Forelimb muscle (tissue), 1 donor: ENCODE data around the gene ANKRD49. TPM values are rescaled to one million over a fixed set of nuclear protein-coding genes. Genes with fewer than 3 reads are reported as not detected.

Source experiments
- DNase-seq: peaks from one replicate; pipeline ENCODE4 v3.0.0-alpha.2; 2013; ENCODE audit warnings: low read depth
- polyA plus RNA-seq: library from polyadenylated mRNA; unstranded; fragments of 120-200 nt; gene quantifications from one replicate; pipeline ENCODE4 v1.2.1, GENCODE V29; 2013; ENCODE audit not compliant: insufficient read length

Gene ANKRD49
- polyA plus RNA-seq, 1 donor, result 10.2 TPM

DNA sequence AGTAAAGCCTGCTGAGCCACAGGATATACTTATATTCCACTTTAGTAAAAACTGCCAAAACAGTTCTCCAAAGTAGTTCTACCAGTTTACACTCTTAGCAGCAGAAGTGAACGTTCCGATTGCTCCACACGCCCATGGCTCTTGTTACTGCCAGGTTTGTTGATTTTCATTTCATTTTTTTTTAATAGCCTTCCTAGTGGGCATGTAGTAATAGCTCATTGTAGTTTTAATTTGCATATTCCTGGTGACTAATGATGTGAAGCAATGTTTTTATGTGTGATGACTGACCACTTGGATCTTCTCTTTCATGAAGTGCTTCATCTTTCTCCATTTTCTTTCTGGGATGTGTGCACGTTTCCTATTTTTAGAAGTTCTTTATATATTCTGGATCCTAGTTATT, 13.7 kb downstream of the ANKRD49 start:
- no peak for DNase-seq

DNA sequence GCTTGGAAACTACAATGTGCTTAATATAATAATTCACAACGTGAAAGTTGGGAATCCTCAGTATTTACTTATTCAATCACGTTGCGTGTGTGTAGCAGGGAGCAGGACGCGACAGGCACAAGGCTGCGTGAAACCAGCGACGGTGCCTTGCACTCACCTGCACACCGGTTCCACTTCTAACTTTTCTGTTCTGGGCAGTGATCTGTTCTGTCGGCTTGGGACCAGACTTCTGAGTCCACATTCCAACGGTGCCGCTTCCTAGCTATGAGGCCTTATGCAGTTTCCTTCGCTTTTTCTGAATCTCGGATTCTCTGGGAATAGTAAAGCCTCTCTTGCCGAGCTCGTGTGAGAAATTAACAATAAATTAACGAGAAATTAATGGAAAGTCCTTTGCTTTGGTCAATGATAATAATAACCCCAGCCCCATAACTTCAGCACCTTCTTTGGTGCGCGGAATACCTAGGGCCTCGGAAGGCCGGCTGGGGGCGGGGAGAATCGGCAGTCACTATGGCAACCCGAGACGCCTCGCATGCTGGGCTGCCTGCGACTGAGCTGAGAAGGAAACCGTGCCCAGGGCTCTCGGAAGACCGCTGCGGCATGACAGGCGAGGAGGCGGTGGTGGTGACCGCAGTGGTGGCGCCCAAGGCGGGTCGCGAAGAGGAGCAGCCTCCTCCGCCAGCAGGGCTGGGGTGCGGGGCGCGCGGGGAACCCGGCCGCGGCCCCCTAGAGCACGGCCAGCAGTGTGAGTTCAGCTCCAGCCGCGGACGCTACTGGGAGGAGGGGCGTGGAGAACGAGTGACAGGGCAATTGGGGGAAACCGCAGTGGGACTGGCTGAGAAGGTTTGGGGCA, 18.4 kb downstream of the ANKRD49 start, which contains the start of gene C11orf97:
C11orf97 (plus strand) TSS at position 530 of the 850 bp plus-strand sequence; CDS start at position 598, 68 bp downstream.
- no peak for DNase-seq

DNA sequence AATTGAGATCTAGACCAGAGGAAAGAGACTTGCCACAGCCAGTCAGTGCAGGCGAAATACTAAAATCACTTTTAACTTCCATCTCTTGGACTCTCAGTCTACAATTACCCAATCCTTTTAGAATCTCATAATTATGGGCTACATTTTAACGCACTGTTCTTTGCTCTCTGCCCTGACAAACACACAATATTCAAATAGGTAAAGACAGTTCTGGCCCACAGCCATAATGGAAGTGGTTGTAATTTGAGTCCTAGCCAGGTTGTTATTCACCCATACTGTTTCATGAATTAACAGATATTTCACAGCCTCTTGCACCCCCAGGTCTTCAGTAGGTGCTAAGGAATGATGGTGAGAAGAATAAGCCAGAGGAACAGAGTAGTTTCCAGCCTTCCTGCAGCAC, 19.3 kb downstream of the ANKRD49 start:
- DNase-seq, result no peak

DNA sequence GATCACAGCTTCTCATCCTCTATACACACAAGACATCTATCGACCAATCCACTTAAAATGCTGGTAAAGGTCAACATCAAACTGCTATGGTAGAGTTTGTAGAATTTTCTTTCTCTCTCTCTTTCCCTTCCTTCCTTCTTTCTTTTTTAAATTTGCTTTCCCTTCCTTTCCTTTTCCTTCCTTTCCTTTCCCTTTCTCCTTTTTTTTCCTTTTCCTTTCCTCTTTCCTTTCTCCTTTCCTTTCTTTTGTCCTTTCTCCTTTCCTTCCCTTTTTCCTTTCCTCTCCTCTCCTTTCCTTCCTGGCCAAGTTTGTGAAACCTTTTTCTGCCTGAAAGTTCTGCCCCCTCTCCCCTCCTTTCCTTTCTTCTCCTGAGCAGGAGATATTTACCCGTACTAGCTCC, 21.6 kb downstream of the ANKRD49 start:
- no peak for DNase-seq

DNA sequence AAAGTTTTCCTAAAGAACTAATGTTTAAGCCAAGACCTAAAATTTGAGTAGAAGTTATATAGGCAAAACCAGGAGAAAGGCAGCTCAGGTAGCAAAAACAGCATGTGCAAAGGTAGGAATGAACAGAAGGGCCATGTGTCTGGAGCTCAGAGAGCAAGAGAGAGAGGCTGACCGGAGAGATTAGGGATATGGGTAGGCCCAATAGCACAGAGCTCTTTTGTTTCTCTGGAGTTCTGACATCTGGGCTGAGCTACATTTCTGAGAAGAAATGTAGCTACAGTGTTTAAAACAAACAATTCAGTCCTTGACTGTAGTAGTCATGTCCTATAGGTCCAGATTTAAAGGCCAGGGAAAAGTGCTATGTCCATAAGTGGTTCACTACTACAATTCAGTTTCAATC, 22.9 kb downstream of the ANKRD49 start:
- no peak for DNase-seq

DNA sequence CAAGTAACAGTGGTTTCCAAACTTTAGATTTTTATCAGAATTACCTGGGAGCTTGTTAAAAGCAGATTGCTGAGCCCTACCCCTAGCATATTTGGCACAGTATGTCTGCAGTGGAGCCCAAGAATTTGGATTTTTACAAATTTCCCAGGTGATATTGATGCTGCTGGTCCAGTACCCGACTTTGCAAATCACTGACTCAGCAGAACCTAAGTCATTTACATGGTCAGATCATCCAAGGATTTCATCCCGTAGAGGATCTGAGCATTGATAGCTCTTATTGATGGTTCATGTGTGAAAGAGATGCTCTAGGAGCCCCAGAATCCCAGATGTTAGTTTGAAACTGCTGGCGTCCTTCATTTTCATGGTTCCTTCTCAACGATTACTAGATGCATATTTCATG, 24.5 kb downstream of the ANKRD49 start:
- no peak for DNase-seq

DNA sequence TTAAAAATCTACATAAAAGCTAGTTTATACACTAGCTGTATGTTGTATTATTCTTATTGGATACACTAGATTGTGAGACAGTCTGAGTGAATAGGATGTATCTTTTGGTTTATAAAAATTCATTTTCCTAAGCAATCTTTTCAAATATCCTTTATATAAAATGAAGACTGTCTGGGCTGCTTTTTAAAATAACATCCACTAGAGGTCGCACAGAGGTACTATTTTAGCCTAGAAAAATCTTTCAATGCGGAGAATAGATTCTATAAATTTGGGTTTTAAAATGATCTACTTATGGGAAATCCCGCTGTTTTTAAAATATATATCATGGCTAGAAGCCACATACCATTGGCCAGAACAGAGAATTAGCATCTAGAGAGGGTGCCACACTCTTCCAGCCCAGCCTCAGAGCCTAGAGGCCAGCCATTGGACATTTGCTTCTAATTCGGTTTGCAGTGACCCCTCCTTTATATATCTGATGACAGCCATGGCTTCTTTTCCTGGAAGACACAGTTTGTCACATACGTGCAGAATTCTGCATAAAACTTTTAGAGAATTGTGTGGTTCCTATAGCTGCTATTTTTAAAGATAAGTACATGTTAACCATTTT, 25.8 kb downstream of the ANKRD49 start:
- no peak for DNase-seq

DNA sequence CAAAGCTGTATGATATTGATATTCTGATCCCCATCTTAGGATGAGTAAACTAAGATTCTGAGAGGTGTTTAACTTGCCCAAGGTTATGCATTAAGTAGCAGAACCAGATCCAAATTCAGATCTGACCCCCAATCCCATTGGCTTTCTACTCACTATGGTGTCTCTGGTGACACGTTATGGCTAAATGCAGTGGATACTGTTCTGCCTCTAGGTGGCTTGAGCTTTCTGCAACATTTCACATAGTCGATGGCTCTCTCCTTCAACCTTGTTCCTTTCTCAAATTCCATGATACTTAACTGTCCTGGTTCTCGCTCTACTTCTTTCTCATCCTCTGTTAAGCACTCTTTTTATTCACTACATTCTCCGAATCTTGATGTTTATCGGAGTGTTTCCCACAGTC, 27.9 kb downstream of the ANKRD49 start:
- no peak for DNase-seq

DNA sequence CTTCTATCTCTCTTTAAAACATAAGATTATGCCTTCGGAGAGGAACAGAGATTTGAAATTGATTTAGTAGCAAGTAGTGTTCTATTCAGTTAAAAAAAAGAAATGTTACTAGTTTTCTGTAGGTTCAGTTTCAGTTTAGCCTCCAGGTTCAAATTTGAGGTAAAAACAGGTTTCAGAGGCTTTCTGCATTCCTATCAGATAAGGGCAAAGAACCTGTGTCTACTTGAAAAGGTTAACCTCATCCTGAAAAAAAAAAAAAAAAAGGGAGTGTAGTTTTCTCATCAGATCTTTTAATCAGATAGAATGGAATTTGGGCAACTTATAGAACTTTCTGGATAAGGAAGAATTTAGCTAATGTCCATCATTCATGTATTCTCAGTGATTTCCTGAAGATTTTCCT, 30.6 kb downstream of the ANKRD49 start:
- DNase-seq, result no peak

DNA sequence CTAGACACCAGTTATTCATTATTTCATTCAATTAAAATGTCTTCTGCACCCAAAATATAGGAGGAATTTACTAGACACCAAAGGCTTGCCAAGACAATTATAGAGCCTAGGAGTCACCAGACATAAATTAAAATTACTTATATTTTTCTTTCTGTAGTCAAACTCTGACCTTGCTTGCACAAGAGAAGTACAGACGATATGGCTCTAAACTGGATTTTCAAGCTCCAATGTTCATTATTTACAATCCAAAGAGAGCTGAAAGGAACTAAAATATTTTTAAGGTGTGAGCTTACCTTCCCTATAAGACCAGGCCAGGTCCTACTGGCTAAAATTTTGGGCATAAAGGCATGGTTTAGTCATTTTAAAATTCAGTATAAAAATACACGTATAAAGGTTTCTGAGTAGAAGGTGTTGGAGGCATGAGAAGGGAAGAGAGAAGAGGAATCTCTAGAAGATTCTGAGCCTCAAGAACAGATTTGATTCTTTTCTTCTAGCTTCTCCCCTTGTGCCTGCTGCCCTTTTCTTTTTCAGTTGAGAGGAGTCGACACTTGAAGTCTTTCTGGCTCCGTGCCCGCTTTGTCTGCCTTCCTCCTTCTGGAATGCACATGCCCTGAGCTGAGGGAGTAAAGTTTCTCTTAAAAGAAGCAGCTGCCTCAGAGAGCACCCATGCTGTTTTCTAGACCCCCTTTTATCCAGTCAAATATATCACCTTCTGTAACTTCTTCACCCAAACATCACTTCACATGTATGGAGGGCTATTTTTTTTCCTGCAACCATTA, 32.0 kb downstream of the ANKRD49 start:
- no peak for DNase-seq

DNA sequence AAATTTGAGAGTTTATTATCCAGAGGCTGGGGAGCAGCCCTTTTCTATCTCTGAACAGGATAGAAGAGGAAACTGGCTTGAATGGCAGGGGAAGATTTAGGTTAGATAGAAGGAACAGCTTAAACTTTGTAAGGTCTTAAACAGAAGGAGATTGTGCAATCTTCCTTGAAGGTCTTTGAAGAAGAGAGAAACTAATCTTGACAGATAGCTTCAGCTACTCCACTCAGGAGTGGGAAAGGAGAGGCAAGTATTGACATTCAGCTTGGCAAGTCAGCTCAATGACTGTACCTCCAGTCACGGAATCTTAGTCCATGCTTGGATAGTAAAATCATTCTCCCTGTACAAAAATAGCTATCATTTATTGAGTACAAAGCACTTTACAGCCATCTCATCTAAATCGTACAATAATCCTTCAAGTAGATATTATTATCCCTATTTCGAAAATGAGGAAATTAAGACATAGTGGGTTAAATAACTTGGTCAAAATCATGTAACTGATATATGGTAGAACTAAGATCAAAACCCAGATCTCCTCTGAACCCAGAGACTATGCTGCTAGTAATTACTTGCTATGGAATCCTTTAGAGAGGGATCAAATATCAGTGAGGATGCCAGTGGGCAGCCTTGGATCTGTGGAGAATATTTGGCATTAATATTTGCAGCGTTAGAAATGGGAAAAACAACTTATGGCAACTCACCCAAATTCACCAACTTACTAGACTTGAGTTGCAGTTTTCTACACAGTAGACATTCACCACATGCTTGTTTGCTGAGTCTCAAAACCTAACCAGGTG, 33.1 kb downstream of the ANKRD49 start:
- no peak for DNase-seq

DNA sequence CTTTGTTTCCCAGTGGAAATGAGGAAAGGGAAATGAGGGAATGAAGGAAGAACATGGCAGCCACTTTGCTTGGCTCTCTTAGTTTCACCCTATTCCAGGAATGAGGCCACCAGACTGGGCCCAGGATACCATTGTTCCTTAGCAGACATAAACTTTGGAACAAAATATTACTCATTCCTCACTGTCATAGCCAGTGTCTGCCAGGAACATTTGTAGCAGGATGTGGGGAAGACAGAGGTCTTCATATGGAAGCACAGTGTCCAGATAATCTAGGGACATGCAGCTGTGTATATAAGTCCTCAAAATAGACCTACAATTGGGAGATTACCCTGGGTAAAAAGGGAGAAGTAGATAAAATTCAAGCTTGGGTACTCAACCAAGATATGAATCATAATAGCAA, 34.8 kb downstream of the ANKRD49 start:
- DNase-seq, result no peak

DNA sequence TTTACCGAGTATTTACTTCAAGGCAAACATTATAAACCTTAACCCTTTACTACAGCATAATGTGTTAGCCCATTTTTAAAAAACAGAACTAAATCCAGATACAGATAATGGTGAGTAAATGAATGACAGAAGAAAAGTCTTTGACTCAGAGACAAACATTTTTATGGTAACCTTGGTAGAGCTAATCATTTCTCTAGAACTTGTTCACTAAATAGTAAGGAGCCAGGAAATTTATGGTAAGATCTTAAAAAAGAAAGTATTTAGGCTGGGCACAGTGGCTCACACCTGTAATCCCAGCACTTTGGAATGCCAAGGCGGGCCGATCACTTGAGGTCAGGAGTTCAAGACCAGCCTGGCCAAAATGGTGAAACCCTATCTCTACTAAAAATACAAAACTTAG, 38.4 kb downstream of the ANKRD49 start:
- no peak for DNase-seq

DNA sequence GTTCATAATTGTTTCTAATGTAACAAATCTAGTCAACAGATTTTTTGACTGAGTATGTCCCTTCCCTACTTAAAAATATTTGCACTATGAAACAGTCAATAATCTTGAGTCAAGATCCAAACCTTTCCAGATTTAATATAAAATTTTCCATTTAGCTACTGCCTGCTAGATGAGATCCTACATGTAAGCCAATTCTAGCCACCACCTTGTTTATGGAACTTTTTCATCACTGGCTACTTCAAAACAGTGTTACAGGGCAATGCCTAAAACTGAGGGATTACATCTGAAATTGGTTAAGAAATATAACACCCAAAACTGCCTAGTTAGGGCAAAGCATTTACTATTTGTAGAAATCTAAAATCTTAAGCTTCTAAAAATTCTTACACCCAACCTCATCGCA, 39.4 kb downstream of the ANKRD49 start:
- no peak for DNase-seq

DNA sequence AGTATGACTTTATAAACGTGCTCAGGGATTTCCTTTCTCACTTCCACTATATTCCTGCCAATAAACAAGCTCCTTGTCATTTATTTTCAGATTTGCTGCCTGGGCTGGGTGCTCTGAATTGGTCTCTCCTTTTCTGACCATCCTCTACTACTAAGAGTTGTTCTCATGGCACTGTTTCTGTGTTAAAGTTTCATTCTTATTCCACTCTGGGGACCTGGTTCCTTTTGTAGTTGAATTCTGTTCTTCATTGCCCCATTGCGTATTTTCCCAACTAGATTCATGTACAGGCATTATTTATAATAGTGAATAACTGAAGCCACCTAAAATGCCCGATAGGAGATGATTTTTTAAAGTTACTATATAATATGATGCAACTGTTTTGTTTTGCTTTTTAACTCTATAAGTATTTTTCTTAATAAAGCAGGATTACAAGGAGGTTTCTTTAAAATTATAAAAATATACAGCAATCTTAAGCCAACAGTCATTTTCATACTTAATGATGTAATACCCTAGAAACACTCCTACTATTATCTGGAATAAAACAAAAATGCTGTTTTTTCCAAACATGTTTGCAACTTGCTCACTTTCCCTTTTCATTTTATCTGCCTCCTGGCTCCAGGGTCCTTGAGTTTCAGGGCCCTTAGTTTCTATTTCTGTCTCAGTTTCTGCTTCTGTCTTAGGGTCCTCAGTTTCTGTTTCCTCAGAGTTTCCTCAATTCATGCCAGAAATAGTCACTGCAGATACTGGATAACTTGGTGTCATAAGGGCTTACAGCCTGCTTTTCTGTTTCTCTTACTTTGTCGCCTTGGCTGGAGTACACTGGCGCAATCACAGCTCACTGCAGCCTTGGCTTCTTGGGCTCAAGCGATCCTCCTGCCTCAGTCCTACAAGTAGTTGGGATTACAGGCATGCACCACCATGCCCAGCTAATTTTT, 40.2 kb downstream of the ANKRD49 start:
- DNase-seq, result no peak

DNA sequence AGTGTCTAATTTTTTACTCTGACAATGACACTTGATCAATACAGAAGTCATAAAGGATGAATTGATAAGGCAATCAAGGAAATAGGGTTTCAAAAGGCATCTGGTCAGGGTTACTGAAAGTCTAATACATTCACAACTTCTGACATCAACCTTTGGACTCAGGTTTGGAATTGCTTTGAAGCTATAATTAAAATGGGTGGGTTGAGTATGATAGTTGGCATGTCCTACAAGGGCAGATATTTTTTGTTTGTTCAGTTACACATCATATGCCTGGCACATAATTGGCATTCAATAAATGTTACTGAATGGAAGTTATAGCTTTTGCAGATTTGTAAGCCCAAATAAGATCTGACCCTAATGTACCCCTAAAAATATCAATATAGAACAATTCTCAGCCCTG, 42.6 kb downstream of the ANKRD49 start:
- no peak for DNase-seq

DNA sequence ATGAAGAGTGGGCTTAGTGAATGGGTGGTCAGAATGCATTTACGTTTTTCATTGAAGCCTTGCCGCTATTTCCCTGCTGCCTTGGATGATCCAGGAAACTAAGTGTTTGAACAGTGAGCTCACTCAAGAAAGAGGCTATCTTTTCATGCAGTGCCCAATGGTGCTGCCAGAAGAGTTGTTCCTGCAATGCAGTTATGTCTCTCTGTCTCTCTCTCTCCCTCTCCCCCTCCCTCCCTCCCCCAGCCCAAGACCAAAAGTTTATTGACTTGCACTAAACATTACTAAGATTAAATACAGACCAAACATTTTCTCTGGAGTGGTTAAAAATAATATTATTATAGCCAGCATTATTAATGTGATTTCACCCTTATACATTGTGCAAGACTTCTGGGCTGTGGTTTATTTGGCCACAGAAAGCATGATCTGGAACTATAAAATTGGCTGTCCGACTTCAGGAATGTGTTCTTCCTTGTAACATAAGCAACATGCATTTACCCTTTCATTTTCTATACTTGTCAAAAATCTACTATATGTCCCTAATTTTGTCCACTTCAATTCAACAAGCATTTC, 43.3 kb downstream of the ANKRD49 start:
- DNase-seq, result no peak

DNA sequence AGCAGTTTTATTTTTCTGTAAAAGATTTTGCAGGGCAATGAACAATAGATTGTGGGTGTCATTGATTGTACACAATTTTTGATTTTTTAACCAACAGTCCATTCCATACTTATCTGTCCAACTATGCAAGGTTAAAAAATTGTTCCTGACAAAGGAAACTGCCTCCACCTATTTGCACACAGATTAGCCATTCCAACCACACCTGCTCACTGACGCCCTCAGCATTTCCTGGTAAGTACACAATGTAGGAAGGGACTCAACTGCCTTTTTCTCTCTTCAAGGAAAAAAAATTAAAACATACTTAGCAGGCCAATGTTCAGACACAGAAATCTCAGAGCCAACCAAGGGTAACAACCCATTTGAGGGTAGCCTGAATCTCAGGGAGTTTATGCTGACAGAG, 45.6 kb downstream of the ANKRD49 start:
- DNase-seq, result no peak

DNA sequence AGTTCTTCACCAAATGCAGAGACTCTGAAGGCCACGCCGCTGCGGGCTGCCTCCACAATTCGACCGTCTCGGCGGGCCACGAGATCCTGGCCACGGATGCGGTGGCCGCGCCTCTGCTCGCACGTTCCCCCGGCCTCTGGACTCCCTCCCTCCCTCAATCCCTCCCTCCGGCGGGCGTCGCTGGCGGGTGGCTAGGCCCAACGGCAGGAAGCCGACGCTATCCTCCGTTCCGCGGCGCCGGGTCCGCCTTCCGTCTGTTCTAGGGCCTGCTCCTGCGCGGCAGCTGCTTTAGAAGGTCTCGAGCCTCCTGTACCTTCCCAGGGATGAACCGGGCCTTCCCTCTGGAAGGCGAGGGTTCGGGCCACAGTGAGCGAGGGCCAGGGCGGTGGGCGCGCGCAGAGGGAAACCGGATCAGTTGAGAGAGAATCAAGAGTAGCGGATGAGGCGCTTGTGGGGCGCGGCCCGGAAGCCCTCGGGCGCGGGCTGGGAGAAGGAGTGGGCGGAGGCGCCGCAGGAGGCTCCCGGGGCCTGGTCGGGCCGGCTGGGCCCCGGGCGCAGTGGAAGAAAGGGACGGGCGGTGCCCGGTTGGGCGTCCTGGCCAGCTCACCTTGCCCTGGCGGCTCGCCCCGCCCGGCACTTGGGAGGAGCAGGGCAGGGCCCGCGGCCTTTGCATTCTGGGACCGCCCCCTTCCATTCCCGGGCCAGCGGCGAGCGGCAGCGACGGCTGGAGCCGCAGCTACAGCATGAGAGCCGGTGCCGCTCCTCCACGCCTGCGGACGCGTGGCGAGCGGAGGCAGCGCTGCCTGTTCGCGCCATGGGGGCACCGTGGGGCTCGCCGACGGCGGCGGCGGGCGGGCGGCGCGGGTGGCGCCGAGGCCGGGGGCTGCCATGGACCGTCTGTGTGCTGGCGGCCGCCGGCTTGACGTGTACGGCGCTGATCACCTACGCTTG, 50.2 kb downstream of the ANKRD49 start, which contains the start of gene FUT4:
FUT4 (plus strand) TSS at position 227 of the 951 bp plus-strand sequence; CDS start at position 440, 213 bp downstream.
- no peak for DNase-seq
